NCI-H460 (cell line): ENCODE data around the gene PGLYRP3. TPM values are rescaled to one million over a fixed set of nuclear protein-coding genes. Genes with fewer than 3 reads are reported as not detected.
"Not testable (repeated sequence)": the region's sequence is repeated elsewhere in the genome, so short reads cannot be mapped to it uniquely, and the experiment has no call there.

Experiments
- DNase-seq: peaks from one replicate; pipeline ENCODE4 v3.0.0-alpha.2; 2016; ENCODE audit warnings: low read depth; ENCODE audit errors: extremely low read depth
- total RNA-seq: library from RNA; depleted of rRNA; stranded (reverse); fragments of >200 nt; shearing (Covaris generic); gene quantifications from 2 replicates; pipeline ENCODE4 v1.2.3, GENCODE V29; 2014

The PGLYRP3 gene
- total RNA-seq, 1 experiment from 2014 or later, result not detected

GRCh38 chr1:153318145-153318544 is 5.4 kb upstream of the PGLYRP3 start:
- DNase-seq, result not testable (repeated sequence)

DNA sequence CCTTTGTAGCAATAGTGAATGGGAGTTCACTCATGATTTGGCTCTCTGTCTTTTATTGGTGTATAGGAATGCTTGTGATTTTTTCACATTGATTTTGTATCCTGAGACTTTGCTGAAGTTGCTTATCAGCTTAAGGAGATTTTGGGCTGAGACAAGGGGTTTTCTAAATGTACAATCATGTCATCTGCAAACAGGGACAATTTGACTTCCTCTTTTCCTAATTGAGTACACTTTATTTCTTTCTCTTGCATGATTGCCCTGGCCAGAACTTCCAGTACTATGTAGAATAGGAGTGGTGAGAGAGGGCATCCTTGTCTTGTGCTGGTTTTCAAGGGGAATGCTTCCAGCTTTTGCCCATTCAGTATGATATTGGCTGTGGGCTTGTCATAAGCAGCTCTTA is 3.3 kb upstream of the PGLYRP3 start:
- DNase-seq, result not testable (repeated sequence)

GRCh38 chr1:153314388-153314787 is 1.6 kb upstream of the PGLYRP3 start:
- not testable (repeated sequence) for DNase-seq

DNA sequence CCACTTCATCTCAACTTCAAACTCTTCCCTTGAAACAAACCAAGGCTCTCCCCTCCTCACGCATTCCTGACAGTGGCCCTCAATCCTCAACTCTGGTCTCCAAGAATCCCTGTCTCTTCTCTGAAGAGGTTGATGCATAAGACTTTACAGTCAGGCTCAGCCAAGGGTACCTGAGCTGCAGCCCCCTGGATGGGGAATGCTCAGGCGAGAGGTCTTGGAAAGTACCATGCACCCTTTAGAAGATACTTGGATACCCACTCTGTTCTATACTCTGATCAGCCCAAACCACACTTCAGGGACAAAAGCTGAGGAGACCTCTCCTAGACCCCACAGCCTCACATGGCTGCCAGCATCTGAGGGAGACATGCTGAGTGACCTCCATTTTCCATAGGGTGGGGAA is 536 bp upstream of the PGLYRP3 start:
- DNase-seq, result no peak

DNA sequence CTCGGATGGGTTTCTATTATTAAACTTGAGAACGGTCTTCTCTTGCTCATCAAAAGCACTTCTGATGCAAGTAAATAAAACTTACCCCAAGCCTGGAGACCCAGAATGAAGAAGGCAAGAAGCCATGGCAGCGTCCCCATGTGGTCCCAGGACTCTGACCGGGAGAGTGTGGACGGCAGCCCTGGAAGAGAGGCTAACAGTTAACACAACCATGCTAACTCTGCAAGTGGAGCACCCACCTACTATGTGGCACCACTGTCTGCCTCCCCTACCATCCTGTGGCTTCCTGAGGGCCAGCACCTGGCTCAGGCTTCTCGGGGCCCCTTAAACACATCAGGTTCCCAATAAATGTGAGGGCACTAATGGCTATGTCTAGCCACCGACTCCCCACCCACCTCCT is 2.2 kb downstream of the PGLYRP3 start:
- DNase-seq, result no peak

GRCh38 chr1:153309441-153309840 is 3.3 kb downstream of the PGLYRP3 start:
- DNase-seq, result no peak

GRCh38 chr1:153308540-153308939 is 4.2 kb downstream of the PGLYRP3 start:
- DNase-seq, result no peak

GRCh38 chr1:153307221-153307600 is 5.5 kb downstream of the PGLYRP3 start:
- no peak for DNase-seq

DNA sequence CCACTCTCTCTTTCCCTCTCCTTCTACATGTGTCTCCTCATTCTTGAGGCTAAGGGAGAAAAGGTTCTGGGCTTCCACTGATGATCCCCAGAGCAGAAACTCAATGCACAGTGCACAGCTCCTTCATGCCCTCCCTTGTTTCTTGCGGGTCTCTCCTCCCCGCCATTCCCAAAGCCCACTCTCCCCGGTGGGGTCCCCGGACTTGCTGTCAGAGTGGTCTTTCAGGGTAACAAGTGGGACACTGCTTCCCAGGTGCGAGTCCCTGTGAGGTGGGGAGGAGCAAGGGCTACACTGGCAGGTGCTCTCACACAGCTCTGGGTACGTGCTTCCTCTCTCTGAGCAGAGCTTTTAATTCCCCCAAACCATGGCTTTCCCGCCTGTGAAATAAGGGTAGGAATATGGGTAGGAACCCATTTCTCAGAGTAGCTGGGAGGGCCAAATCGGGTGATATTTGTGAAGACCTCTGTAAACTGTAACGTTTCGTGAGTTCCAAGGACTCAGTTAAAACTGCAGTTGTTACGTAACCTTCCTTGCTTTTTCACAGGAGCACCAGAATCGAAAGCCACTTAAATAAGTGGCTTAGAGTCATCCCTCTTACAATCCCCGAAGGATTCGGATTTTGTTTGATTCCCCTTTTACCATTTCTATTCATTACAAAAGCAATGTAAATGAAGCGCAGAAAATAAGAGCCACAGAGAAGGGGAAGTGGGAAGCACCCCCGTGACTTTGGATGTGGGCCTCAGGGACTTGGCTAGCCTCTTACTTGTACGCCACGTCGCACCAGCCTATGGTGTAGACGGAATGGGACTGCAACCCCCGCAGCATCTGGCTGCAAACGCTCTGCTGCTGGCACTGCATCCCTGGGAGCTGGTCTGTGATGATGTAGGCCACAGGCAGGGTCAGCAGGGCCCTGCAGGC is 6.2 kb downstream of the PGLYRP3 start:
- no peak for DNase-seq

GRCh38 chr1:153305682-153306081 is 7.1 kb downstream of the PGLYRP3 start:
- no peak for DNase-seq

DNA sequence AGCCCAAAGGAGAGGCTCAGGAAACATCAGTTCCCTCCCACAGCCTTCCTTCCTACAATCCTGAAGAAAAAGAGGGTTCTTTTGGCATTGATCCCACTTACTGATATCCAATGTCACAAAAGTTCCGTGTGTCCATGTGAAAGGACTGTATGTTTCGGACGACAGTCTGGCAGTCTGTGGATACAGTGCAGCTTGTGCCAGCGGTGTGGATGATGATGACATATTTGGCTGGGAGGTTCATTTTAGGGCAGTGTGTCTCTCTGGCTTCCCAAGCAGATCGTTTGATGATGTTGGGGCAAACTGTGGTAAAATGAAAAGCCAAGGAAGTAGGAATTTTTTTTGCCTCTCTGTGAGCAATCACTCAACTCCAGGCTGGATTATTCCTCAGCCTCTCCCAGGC is 10.4 kb downstream of the PGLYRP3 start:
- no peak for DNase-seq

DNA sequence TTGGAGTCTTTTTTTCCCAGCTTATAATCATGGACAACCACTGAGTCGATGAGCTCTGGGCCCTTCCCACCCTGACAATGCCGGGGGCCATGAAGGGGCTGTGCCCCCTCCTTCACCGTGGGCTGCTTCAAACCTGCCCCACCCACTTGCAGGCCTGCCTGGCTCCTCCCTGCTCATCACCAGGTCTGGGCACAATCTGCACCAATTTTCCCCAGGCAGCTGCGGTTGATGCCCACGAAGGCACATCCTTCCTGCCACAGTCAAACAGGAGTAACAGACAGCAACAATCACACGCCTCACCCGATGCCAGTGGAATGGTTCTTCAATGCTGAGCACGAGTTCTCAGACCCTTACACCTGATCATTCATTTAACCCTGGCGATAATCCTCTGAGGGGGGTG is 18.9 kb downstream of the PGLYRP3 start:
- no peak for DNase-seq

DNA sequence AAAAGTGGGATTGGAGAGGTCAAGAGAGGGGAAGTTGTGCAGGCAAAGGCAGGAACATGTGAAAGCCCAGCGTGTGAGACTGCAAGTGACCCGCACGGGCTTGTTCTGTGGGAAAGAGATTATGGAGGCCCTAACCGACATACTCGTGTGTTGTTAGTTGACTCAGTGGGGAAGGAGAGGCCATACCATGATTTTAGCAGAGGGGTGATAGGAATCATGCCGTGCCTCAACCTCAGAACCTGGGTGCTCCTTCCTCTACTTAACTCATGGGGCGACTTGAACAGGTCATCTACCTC is 19.3 kb downstream of the PGLYRP3 start:
- DNase-seq, result no peak

- DNase-seq, result no peak
These were observed 19.8 kb downstream of the PGLYRP3 start for GRCh38 chr1:153292740-153293479.

GRCh38 chr1:153292185-153292584 is 20.6 kb downstream of the PGLYRP3 start:
- DNase-seq, result no peak

- no peak for DNase-seq
These were observed 21.2 kb downstream of the PGLYRP3 start for GRCh38 chr1:153291514-153291913.

DNA sequence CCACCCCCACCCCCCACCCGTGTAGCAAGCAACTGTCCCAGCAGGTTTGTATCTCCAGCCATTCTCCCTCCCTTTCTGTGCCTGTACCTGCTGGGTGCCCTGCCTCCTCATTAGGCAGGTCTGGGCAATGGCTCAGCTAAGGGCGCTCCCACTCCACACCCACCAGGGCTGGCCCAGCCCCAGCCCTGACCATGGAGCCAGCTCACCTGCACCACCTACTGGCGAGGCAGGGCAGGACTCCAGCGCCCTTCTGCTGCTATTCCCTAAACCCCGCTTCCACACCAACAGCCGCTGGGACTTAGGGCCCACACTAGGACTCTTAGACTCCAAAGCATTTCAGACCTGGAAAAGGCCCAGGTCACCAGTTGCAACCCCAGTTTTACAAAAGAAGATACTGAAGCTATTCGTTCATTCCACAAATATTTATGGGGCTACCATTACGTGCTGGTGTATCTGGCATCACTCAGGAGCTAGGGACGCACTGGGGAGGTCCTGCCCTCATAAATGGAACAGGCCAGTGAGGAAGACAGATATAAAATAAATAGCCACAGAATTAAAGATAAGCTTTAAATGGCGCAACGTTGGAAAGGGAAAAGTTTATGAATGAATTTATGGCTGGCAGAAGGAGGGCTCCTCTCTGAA is 24.0 kb downstream of the PGLYRP3 start:
- DNase-seq, result peak; percentile 15

DNA sequence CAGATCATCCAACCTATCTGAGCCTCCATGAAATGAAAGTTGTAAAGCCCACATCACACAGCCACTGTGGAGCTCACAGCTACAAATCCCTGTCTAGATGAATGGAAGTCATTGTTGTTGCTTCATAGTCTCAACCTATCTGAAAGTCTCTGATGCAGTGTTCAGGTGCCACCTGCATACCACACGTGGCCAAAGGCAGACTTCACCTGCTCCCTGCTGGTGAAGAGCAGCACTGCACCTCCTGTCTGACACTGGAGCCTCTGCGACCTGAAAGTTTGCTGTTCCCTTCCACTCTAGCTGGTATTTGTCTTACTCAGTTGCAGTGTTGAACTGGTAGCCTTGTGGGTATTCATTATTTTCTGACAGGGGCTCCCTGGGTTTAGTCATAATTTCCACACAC is 34.9 kb downstream of the PGLYRP3 start:
- peak; percentile 7 for DNase-seq

DNA sequence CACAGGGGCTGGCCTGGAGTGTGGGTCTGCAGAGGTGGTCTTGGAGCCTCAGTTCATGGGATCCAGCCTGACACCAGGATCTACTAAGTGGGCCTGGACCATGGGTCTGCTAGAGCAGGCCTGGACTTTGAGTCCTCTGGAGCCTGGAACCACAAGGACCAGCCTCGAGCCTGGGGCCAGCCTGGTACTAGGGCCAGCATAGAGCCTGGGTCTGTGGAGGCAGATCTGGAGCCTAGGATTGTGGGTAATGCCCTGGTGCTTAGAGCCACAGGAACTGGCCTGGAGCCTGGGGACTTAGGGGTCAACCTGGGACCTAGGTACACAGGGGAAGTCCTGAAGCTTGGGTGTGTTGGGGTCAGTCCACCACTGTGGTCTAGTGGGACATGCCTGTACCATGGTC is 40.6 kb downstream of the PGLYRP3 start:
- DNase-seq, result no peak

DNA sequence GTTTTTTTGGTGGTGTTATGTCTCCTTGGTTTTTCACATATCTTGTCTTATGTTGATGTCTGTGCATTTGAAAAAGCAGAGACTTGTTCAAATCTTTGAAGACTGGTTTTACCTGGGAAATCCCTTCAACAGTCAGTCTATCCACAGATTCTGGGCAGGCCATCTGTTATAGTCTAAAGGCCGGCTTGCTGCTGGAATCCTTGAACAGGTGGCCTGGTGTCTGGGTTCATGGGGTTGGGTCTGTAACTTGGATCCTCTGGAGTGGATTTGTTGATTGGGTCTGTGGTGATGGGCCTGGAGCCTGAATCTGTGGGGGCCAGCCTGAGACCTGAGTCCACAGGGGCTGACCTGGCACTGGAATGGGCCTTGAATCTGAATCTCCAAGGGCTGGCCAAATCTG is 41.0 kb downstream of the PGLYRP3 start:
- no peak for DNase-seq

DNA sequence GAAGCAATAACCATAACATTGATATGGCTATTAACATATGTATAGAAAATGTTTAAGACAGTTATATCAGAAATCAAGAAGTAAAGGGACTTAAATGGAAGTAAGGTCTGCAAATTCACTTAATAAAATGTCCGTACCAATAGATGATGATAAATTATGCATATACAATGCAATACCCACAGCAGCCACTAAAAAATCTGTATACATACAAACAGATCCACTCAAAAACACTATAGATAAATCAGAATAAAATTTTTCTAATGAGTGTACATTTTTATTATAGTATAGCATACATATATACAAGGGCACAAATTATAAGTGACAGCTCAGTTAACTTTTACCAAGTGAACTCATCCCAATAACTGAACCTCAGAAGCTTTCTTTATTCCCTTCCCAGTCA is 47.3 kb downstream of the PGLYRP3 start:
- DNase-seq, result no peak
